SK-N-SH treated with all-trans-retinoic acid at 6 μM for 48 hours (cell line): Measurements from ENCODE around the gene LINGO1.

Experiments
- ATAC-seq: fragments of 200-7000 bp; cut with Tn5 transposase; 3 replicates; pipeline ENCODE4 v1.9.1; 2020; ENCODE audit warnings: mild to moderate bottlenecking, moderate library complexity
- ARNTL ChIP-seq: fragments of 450-650 bp; formaldehyde crosslinking; IDR thresholded peaks from 2 replicates; pipeline ENCODE4 v1.5.0; 2020; ENCODE audit warnings: low read depth, mild to moderate bottlenecking, moderate library complexity, borderline replicate concordance
- CREB5 ChIP-seq: fragments of 250-450 bp; sonication (Bioruptor Pico); IDR thresholded peaks from 2 replicates; pipeline ENCODE4 v1.5.1; 2020; ENCODE audit warnings: low read depth, mild to moderate bottlenecking, moderate library complexity
- CSDC2 ChIP-seq: fragments of 250-450 bp; sonication (Bioruptor Pico); IDR thresholded peaks from 2 replicates; pipeline ENCODE4 v1.5.0; 2020; ENCODE audit warnings: mild to moderate bottlenecking, moderate library complexity
- CSRNP3 ChIP-seq: fragments of 250-450 bp; sonication (Bioruptor Pico); IDR thresholded peaks from 2 replicates; pipeline ENCODE4 v1.5.1; 2021; ENCODE audit warnings: mild to moderate bottlenecking, moderate library complexity
- ESRRG ChIP-seq: fragments of 250-450 bp; sonication (Bioruptor Pico); IDR thresholded peaks from 2 replicates; pipeline ENCODE4 v1.6.1; 2021; ENCODE audit warnings: mild to moderate bottlenecking
- OSR1 ChIP-seq: fragments of 250-450 bp; sonication (Bioruptor Pico); IDR thresholded peaks from 2 replicates; pipeline ENCODE4 v1.8.0; 2022; ENCODE audit warnings: moderate library complexity, mild to moderate bottlenecking, inconsistent platforms
- PATZ1 ChIP-seq: fragments of 250-450 bp; sonication (Bioruptor Pico); IDR thresholded peaks from 2 replicates; pipeline ENCODE4 v1.8.0; 2020; ENCODE audit warnings: mild to moderate bottlenecking, moderate library complexity, borderline replicate concordance
- POU6F1 ChIP-seq: fragments of 250-450 bp; sonication (Bioruptor Pico); IDR thresholded peaks from 2 replicates; pipeline ENCODE4 v1.8.0; 2021; ENCODE audit warnings: low read depth, mild to moderate bottlenecking, moderate library complexity, borderline replicate concordance
- PPARA ChIP-seq: fragments of 250-450 bp; sonication (Bioruptor Pico); IDR thresholded peaks from 2 replicates; pipeline ENCODE4 v1.5.0; 2020; ENCODE audit warnings: mild to moderate bottlenecking, borderline replicate concordance
- SNAI2 ChIP-seq: fragments of 250-450 bp; sonication (Bioruptor Pico); IDR thresholded peaks from 2 replicates; pipeline ENCODE4 v1.5.0; 2020; ENCODE audit warnings: mild to moderate bottlenecking, moderate library complexity
- TCF4 ChIP-seq: fragments of 250-450 bp; sonication (Bioruptor Pico); IDR thresholded peaks from 2 replicates; pipeline ENCODE4 v1.8.0; 2021; ENCODE audit warnings: mild to moderate bottlenecking, moderate library complexity, borderline replicate concordance
- TOX ChIP-seq: fragments of 250-450 bp; sonication (Bioruptor Pico); IDR thresholded peaks from 2 replicates; pipeline ENCODE4 v1.8.0; 2021; ENCODE audit warnings: mild to moderate bottlenecking, moderate library complexity, borderline replicate concordance
- TSHZ2 ChIP-seq: fragments of 250-450 bp; sonication (Bioruptor Pico); IDR thresholded peaks from 2 replicates; pipeline ENCODE4 v1.5.0; 2020; ENCODE audit warnings: mild to moderate bottlenecking, moderate library complexity
- ZFP30 ChIP-seq: fragments of 450-650 bp; formaldehyde crosslinking; IDR thresholded peaks from 2 replicates; pipeline ENCODE4 v1.5.0; 2022; ENCODE audit warnings: mild to moderate bottlenecking, moderate library complexity
- ZNF565 ChIP-seq: fragments of 450-650 bp; formaldehyde crosslinking; conservative IDR thresholded peaks from 2 replicates; pipeline ENCODE4 v1.5.0; 2020; ENCODE audit warnings: low read depth, mild to moderate bottlenecking, moderate library complexity
- ZNF8 ChIP-seq: fragments of 450-650 bp; formaldehyde crosslinking; IDR thresholded peaks from 2 replicates; pipeline ENCODE4 v1.5.0; 2020; ENCODE audit warnings: mild to moderate bottlenecking, moderate library complexity

The LINGO1 gene

GRCh38 chr15:77572186-77572585, 60.5 kb downstream of the LINGO1 start:
- TF ChIP-seq TOX (CRISPR knock-in tag), result no peak
- no peak for TF ChIP-seq ZNF565
- TF ChIP-seq CREB5, result no peak
- ATAC-seq, result no peak

- no peak for ATAC-seq
Measured at GRCh38 chr15:77571741-77572140, 61.0 kb downstream of the LINGO1 start.

GRCh38 chr15:77571181-77571580, 61.5 kb downstream of the LINGO1 start:
- TF ChIP-seq CSDC2 (CRISPR knock-in tag), result no peak
- no peak for TF ChIP-seq ESRRG (CRISPR knock-in tag)
- TF ChIP-seq TCF4, result no peak
- no peak for TF ChIP-seq SNAI2
- TF ChIP-seq PATZ1 (CRISPR knock-in tag), result no peak
- TF ChIP-seq CSRNP3, result no peak
- TF ChIP-seq ZNF8 (CRISPR knock-in tag), result no peak
- TF ChIP-seq ZFP30 (CRISPR knock-in tag), result no peak
- no peak for TF ChIP-seq ZNF565
- no peak for TF ChIP-seq OSR1 (CRISPR knock-in tag)
- TF ChIP-seq TOX (CRISPR knock-in tag), result no peak
- no peak for TF ChIP-seq TSHZ2 (CRISPR knock-in tag)
- no peak for TF ChIP-seq ARNTL (CRISPR knock-in tag)
- TF ChIP-seq POU6F1 (CRISPR knock-in tag), result no peak
- TF ChIP-seq PPARA (CRISPR knock-in tag), result no peak

More at GRCh38 chr15:77571741-77572140, 61.0 kb downstream of the LINGO1 start:
- TF ChIP-seq ARNTL (CRISPR knock-in tag) (no peak), CSDC2 (CRISPR knock-in tag) (no peak), TSHZ2 (CRISPR knock-in tag) (no peak), PATZ1 (CRISPR knock-in tag) (no peak), OSR1 (CRISPR knock-in tag) (no peak), ZNF8 (CRISPR knock-in tag) (no peak)

More at GRCh38 chr15:77571181-77571580, 61.5 kb downstream of the LINGO1 start:
- no peak for ATAC-seq
